ENCODE data around the gene KLHL26. TPM values are rescaled to one million over a fixed set of nuclear protein-coding genes. Genes with fewer than 3 reads are reported as not detected.

KLHL26 gene
- polyA plus RNA-seq, 1 donor (not counting 4 experiments of a cell fraction or from before 2014, with no cell fraction given) = 0.68 TPM

- dilution Hi-C loops (cut with MboI; ENCODE audit: extremely low pct_ligation_motif_present, low sequenced_read_pairs) = no loop called here
- Histone ChIP-seq H3K9ac (ENCODE audit: control insufficient read depth, extremely low read depth, insufficient read depth, low read length) (no peak overlapping the region), H4K20me1 (ENCODE audit: control insufficient read depth, extremely low read depth, insufficient read depth, low read length) (no peaks in the 10 kb centered on the region), H3K4me2 (ENCODE audit: control insufficient read depth, extremely low read depth, insufficient read depth, low read depth, low read length) (no peak overlapping the region), H3K27me3 (ENCODE audit: control insufficient read depth, extremely low read depth, insufficient read depth, low read length) (peaks cover 11% of the 10 kb centered on the region), H3K9me3 (ENCODE audit: control insufficient read depth, low read depth, low read length) (no peaks in the 10 kb centered on the region), H2AFZ (ENCODE audit: control insufficient read depth, low read length) (no peak overlapping the region), H3K27ac (ENCODE audit: control insufficient read depth, insufficient read depth, low read length) (no peak overlapping the region), H3K79me2 (ENCODE audit: control insufficient read depth, insufficient read depth, low read length) (no peaks in the 10 kb centered on the region), H3K9me1 (ENCODE audit: control insufficient read depth, extremely low read depth, insufficient read depth, low read length) (no peaks in the 10 kb centered on the region), H3K36me3 (ENCODE audit: control insufficient read depth in 2 of 2, extremely low read depth in 1 of 2, insufficient read depth in 2 of 2, low read length in 2 of 2) (no peaks in the 10 kb centered on the region), H3K4me3 (ENCODE audit: control insufficient read depth in 2 of 3, extremely low read depth in 1 of 3, insufficient read depth in 2 of 3, low read depth in 1 of 3, low read length in 3 of 3) (no peak overlapping the region), H3K4me1 (ENCODE audit: control insufficient read depth, extremely low read depth, insufficient read depth, low read length) (no peaks in the 10 kb centered on the region)
- DNase-seq (ENCODE audit: low read depth, low spot score) = no peak
- FAIRE-seq = no peak
- TF ChIP-seq, protein P1, sequence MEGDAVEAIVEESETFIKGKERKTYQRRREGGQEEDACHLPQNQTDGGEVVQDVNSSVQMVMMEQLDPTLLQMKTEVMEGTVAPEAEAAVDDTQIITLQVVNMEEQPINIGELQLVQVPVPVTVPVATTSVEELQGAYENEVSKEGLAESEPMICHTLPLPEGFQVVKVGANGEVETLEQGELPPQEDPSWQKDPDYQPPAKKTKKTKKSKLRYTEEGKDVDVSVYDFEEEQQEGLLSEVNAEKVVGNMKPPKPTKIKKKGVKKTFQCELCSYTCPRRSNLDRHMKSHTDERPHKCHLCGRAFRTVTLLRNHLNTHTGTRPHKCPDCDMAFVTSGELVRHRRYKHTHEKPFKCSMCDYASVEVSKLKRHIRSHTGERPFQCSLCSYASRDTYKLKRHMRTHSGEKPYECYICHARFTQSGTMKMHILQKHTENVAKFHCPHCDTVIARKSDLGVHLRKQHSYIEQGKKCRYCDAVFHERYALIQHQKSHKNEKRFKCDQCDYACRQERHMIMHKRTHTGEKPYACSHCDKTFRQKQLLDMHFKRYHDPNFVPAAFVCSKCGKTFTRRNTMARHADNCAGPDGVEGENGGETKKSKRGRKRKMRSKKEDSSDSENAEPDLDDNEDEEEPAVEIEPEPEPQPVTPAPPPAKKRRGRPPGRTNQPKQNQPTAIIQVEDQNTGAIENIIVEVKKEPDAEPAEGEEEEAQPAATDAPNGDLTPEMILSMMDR (optimal IDR thresholded peaks at IDR 0.05 in 1 of 3, IDR thresholded peaks at IDR 0.05 in 1 of 3, conservative IDR thresholded peaks at IDR 0.05 in 1 of 3; ENCODE audit: extremely low read depth in 1 of 3, insufficient read depth in 2 of 3, low read length in 3 of 3) = no peak
- no peak for TF ChIP-seq EZH2 (IDR thresholded peaks at IDR 0.05; ENCODE audit: low read length)
Measured at GRCh38 chr19:18660939-18661670, 24.3 kb downstream of the KLHL26 start.

GRCh38 chr19:18662972-18663732, 26.3 kb downstream of the KLHL26 start:
- DNase-seq (ENCODE audit: low read depth, low spot score) = no peak
- Histone ChIP-seq H4K20me1 (ENCODE audit: control insufficient read depth, extremely low read depth, insufficient read depth, low read length) (no peaks in the 10 kb centered on the region), H3K4me2 (ENCODE audit: control insufficient read depth, extremely low read depth, insufficient read depth, low read depth, low read length) (no peak overlapping the region), H3K79me2 (ENCODE audit: control insufficient read depth, insufficient read depth, low read length) (no peaks in the 10 kb centered on the region), H3K9ac (ENCODE audit: control insufficient read depth, extremely low read depth, insufficient read depth, low read length) (no peak overlapping the region), H2AFZ (ENCODE audit: control insufficient read depth, low read length) (no peak overlapping the region), H3K9me3 (ENCODE audit: control insufficient read depth, low read depth, low read length) (no peaks in the 10 kb centered on the region), H3K36me3 (ENCODE audit: control insufficient read depth in 2 of 2, extremely low read depth in 1 of 2, insufficient read depth in 2 of 2, low read length in 2 of 2) (peaks cover 0 to 5% of the 10 kb centered on the region in 2 experiments), H3K27me3 (ENCODE audit: control insufficient read depth, extremely low read depth, insufficient read depth, low read length) (no peaks in the 10 kb centered on the region), H3K4me3 (ENCODE audit: control insufficient read depth in 2 of 3, extremely low read depth in 1 of 3, insufficient read depth in 2 of 3, low read depth in 1 of 3, low read length in 3 of 3) (no peak overlapping the region), H3K4me1 (ENCODE audit: control insufficient read depth, extremely low read depth, insufficient read depth, low read length) (no peaks in the 10 kb centered on the region), H3K27ac (ENCODE audit: control insufficient read depth, insufficient read depth, low read length) (no peak overlapping the region), H3K9me1 (ENCODE audit: control insufficient read depth, extremely low read depth, insufficient read depth, low read length) (no peaks in the 10 kb centered on the region)
- dilution Hi-C loops (cut with MboI; ENCODE audit: extremely low pct_ligation_motif_present, low sequenced_read_pairs) = no loop called here
- no peak for FAIRE-seq
- no peak for TF ChIP-seq EZH2 (IDR thresholded peaks at IDR 0.05; ENCODE audit: low read length)
- TF ChIP-seq, protein P1 (optimal IDR thresholded peaks at IDR 0.05 in 1 of 3, IDR thresholded peaks at IDR 0.05 in 1 of 3, conservative IDR thresholded peaks at IDR 0.05 in 1 of 3; ENCODE audit: extremely low read depth in 1 of 3, insufficient read depth in 2 of 3, low read length in 3 of 3) = no peak
